Left ventricle myocardium superior (tissue), 1 donor: ENCODE measurements around the gene AHCYL2. TPM values are rescaled to one million over a fixed set of nuclear protein-coding genes. Genes with fewer than 3 reads are reported as not detected.
A peak's percentile ranks its signal among the peaks of the same experiment; 100 is the strongest.
"Not testable (repeated sequence)": the region's sequence is repeated elsewhere in the genome, so short reads cannot be mapped to it uniquely, and the experiment has no call there.

Experiments
- ATAC-seq: fragments of 200-7000 bp; cut with Tn5 transposase; one replicate; pipeline ENCODE4 v1.9.1; 2020; ENCODE audit warnings: mild to moderate bottlenecking, moderate library complexity
- DNase-seq: peaks from one replicate; pipeline ENCODE4 v3.0.0-alpha.2; 2020
- intact Hi-C: fragments of 100-400 bp; cut with micrococcal nuclease; formaldehyde crosslinking; loops from one replicate; pipeline ENCODE4 v1.11.0; 2022
- total RNA-seq: library from RNA; stranded (reverse); fragmentation: NEBNext Ultra II Directional; extraction: Animal tissue kit (Norgen Biotek cat#: 25700); gene quantifications from one replicate; pipeline ENCODE4 v1.2.1, GENCODE V29; 2021
- donor health status: DM: no; HTN: yes; CAD: no; lungs with severe emphysema.

Gene AHCYL2
- total RNA-seq, 1 donor from 2014 or later: 4.3 TPM

DNA sequence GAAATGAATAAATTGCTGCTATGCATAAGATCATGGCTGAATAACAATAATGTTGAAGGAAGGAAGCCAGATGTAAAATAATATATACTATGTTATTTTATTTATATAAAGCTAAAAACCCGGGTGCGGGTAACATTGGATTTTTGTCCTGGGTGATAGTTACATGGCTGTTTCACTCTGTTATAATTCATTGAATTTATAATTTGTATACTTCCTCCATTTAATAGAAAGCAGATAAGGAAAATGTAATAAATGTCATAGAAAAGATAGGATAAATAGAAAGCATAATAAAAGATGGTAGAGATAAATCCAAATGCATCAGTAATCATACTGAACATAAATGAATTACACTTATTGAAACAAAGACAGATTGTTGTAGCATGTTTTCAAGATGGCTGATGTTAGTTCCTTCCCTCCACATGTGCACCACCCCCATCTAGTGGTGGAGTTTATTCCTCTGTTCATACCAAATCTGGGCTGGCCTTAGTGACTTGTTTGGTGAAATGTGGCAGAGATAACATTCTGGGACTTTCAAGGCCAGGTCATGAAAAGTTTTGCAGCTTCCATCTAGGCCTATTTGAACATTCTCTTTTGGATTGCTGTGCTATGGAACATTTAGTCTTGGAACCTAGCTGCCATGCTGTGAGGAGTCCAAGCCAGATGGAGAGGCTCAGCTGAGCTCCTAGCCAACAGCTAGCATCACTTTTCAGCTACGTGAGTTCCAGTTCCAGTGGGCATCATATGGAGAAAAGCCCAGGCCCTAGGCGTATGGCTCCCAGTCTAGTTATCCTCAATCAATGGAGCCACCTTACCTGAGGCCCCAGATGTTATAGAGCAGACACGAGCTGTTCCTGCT is 46.9 kb downstream of the AHCYL2 start:
- DNase-seq (no peak), ATAC-seq (no peak)
- intact Hi-C loops: no loop called here

GRCh38 chr7:129273936-129274335 is 49.1 kb downstream of the AHCYL2 start:
- DNase-seq: no peak
- no peak for ATAC-seq
- intact Hi-C loops: no loop called here

DNA sequence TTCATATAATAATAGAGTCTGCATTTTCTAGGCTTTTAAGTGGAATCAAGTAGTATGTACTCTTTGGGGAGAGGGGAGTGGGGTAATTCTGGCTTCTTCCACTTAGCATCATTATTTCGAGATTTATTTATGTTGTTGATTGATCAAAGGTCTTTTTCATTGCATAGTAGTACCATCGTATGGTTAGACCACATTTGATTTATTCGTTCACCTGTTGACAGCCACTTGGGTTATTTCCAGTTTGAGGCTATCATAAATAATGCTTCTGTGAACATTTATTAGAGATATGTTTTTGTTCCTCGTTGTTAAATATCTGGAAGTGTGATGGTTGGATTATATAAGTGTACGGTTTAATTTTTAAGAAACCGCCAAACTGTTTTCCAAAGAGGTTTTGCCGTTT is 52.8 kb downstream of the AHCYL2 start:
- no peak for ATAC-seq
- no peak for DNase-seq
- intact Hi-C loops: no loop called here

- DNase-seq: no peak
- intact Hi-C loops: no loop called here
- ATAC-seq: no peak
Observed at GRCh38 chr7:129278688-129279087, 53.9 kb downstream of the AHCYL2 start.

DNA sequence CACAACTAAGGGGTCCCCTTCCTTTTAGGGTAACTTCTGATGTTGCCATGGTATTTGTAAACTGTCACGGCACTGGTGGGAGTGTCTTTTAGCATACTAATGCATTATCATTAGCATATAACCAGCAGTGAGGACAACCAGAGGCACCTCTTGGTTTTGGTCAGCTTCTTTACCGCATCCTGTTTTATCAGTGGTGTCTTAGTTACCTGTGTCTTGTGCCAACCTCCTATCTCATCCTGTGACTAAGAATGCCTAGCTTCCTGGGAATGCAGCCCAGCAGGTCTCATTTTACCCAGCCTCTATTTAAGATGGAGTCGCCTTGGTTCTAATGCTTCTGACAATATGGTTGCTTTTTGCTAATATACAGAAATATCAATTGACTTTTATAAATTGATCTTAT is 54.9 kb downstream of the AHCYL2 start:
- ATAC-seq: no peak
- intact Hi-C loops: no loop called here
- no peak for DNase-seq

DNA sequence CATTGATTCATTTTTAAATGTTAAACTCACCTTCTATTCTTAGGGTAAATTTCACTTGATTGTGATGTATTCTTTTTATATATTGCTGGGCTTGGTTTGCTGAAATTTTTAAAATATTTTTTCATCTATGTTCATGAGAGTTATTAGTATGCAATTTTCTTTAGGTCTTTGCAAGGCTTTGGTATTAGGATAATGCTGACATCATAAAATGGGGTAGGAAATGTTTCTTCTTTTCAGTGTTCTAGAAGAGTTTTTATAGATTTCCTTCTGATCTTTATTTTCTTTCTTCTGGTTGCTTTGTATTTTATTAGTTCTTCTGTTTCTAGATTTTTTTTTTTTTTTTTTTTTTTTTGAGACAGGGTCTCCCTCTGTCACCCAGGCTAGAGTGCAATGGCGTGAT is 56.3 kb downstream of the AHCYL2 start:
- DNase-seq: no peak
- intact Hi-C loops: no loop called here

DNA sequence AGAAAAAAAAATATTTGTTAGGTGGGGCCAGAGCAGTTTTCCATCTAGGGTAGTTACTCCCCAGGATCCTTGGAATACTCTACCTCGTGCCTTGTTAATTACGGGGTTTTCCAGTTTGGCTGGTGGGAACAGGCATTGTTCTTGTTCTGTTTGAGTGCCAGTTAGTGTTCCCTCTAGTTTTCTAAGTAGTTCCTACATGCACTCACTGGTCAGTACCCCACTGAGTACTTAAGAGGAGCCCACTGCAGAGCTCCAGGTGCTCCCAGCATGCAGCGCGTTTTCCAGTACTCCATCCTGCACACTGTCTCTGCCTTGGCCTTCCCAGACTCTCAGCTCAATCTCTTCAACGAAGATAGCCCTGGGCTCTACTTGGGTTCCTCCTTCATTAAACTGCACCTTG is 58.0 kb downstream of the AHCYL2 start:
- ATAC-seq (no peak), DNase-seq (no peak)
- intact Hi-C loops: no loop called here

More for the DNA sequence above, 56.3 kb downstream of the AHCYL2 start:
- no peak for ATAC-seq

DNA sequence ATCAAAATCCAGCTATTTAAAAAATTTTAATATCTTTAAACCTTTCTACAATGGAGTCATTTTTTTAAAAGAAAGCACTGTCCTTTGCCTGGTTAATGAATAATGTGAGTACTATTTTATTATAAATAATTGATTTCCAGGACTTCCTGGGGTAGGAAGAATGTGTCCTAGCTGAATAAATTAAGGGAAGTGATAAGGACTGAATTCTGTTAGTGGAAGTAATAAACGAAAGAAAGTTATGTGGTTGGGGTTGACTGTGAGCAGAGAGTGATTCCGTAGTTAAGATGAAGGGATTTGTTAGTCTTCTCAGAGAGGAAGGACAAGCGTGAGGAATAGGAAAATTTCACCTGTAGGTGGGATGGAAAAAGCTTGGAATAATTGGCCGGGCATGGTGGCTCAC is 59.1 kb downstream of the AHCYL2 start:
- intact Hi-C loops: no loop called here
- DNase-seq: no peak
- ATAC-seq: no peak

DNA sequence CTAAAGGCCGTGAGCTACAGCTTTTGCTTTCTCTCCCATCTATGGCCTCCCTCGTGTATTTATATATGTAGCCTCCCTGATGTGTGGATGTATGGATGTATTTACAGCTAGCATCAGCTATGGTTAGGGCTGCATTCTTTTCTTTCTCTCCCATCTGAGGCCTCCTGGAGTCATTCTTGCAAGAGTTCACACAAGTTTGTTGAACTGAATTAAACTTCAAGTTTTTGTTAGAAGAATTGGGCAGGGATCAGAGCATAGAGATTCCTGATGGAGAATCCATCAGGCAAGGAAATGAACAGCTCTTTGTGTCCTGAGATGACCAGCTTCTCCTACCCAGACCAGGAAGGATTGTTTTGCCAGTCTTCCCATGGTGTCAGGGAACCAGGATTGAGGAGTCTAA is 60.3 kb downstream of the AHCYL2 start:
- DNase-seq: no peak
- intact Hi-C loops: no loop called here
- no peak for ATAC-seq

DNA sequence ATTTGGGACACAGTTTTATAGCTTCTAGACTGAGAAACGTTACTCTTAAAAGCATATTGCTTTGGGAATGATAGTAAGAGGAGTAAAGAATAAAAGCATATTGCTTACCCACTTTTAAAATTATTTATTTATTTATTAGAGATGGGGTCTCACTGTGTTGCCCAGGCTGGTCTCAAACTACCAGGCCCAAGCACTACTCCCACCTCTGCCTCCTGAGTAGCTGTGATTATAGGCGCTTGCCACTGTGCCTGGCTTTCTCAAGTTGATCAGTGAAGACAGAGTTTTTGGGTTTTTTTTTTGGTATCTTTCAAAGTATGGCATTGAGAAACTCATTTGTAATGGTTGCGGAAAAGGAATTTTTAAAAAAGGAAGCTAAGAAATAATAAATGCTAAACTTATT is 68.0 kb downstream of the AHCYL2 start:
- intact Hi-C loops: no loop called here
- no peak for DNase-seq

DNA sequence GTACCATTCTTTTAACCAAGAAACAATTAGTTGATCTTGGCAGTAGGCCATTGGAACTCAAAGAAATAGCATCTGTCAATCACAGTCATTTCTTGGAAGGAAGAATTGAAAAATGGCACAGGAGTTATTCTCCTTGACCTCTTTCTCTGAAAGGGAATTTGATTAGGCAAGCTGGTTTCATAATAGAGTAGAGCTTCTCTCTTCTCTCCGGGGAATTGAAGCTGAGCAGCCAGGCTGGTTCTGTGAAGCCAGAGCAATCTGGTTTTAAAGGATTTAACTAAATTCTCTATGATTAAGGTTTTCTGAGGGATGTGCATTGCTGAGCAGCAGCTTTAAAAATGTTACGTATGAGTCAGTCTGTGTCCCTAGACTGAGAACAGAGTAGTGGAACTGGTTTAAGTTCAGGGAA is 70.2 kb downstream of the AHCYL2 start:
- intact Hi-C loops: loop anchor here (5.0 kb wide), 1 partner anchor 73 kb away; no protein-coding TSS in a partner anchor
- ATAC-seq (peak; percentile 64), DNase-seq (no peak)

More for the DNA sequence above, 68.0 kb downstream of the AHCYL2 start:
- no peak for ATAC-seq

- DNase-seq (peak; percentile 48), ATAC-seq (no peak)
- intact Hi-C loops: loop anchor here (5.0 kb wide), 1 partner anchor 76 kb away; no protein-coding TSS in a partner anchor
Observed at GRCh38 chr7:129298268-129298893, 73.6 kb downstream of the AHCYL2 start.

GRCh38 chr7:129299889-129300288 is 75.1 kb downstream of the AHCYL2 start:
- intact Hi-C loops: loop anchor here (5.0 kb wide), 1 partner anchor 78 kb away; no protein-coding TSS in a partner anchor
- ATAC-seq (no peak), DNase-seq (no peak)

DNA sequence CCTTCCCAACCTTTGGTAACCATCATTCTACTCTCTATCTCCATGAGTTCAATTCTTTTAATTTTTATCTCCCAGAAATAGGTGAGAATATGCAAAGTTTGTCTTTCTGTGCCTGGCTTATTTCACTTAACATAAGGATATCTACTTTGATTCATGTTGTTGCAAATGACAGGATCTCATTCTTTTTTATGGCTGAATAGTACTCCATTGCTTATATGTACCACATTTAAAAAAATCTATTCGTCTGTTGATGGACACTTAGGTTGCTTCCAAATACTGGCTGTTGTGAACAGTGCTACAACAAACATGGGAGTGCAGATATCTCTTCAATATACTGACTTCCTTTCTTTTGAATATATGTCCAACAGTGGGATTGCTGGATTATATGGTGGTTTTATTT is 75.5 kb downstream of the AHCYL2 start:
- ATAC-seq, intact Hi-C loops, DNase-seq: not testable (repeated sequence)

GRCh38 chr7:129307592-129307991 is 82.8 kb downstream of the AHCYL2 start:
- no peak for ATAC-seq
- no peak for DNase-seq
- intact Hi-C loops: no loop called here

GRCh38 chr7:129308047-129308446 is 83.2 kb downstream of the AHCYL2 start:
- peak; percentile 65 for DNase-seq
- intact Hi-C loops: no loop called here
- ATAC-seq: peak; percentile 90

GRCh38 chr7:129311429-129311828 is 86.6 kb downstream of the AHCYL2 start:
- no peak for DNase-seq
- intact Hi-C loops: no loop called here
- no peak for ATAC-seq

GRCh38 chr7:129313282-129313681 is 88.5 kb downstream of the AHCYL2 start:
- ATAC-seq (no peak), DNase-seq (no peak)
- intact Hi-C loops: no loop called here

DNA sequence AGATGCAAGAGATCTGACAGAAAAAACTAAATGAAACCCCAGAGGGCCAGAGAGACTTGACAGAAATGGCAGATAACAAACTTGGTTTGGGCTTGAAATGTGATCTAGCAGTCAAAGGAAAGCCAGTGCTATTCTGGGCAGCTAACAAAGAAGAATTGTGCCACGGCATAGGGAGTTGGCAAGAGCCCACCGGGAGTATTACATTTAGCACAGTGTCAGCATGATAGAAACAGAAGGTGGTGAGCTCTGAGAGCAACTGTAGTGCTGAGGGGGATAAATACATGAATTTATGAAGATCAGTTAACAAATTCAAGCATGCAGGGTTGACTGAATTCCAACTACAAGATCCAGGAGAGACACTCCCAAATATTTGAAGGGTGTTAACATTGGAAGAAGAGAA is 91.1 kb downstream of the AHCYL2 start:
- DNase-seq: peak; percentile 55
- ATAC-seq: peak; percentile 97
- intact Hi-C loops: no loop called here

- intact Hi-C loops: no loop called here
- ATAC-seq (no peak), DNase-seq (no peak)
Observed at GRCh38 chr7:129317450-129317849, 92.6 kb downstream of the AHCYL2 start.

DNA sequence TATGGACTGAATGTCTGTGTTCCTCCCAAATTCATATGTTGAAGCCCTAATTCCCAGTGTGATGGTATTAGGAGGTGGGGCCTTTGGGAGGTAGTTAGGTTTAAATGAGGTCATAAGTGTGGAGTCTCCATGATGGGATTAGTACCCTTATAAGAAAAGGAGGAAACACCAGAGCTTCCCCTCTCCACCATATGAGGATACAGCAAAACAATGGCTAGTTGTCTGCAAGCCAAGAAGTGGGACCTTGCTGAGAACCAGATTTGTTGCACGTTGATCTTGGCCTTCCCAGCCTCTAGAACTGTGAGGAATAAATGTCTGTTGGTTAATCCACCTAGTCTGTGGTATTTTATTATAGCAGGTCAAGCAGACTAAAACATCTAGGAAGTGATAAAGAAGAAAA is 102.2 kb downstream of the AHCYL2 start:
- DNase-seq (no peak), ATAC-seq (no peak)
- intact Hi-C loops: no loop called here
